ENCODE results near the gene NOP53. TPM values are rescaled to one million over a fixed set of nuclear protein-coding genes. Genes with fewer than 3 reads are reported as not detected.

The NOP53 gene
- total and polyA plus RNA-seq, 9 of the 15 experiments (the other 6 are each of a cell fraction or from before 2014, with no cell fraction given) = 6.5 to 274 (median 145) TPM

DNA sequence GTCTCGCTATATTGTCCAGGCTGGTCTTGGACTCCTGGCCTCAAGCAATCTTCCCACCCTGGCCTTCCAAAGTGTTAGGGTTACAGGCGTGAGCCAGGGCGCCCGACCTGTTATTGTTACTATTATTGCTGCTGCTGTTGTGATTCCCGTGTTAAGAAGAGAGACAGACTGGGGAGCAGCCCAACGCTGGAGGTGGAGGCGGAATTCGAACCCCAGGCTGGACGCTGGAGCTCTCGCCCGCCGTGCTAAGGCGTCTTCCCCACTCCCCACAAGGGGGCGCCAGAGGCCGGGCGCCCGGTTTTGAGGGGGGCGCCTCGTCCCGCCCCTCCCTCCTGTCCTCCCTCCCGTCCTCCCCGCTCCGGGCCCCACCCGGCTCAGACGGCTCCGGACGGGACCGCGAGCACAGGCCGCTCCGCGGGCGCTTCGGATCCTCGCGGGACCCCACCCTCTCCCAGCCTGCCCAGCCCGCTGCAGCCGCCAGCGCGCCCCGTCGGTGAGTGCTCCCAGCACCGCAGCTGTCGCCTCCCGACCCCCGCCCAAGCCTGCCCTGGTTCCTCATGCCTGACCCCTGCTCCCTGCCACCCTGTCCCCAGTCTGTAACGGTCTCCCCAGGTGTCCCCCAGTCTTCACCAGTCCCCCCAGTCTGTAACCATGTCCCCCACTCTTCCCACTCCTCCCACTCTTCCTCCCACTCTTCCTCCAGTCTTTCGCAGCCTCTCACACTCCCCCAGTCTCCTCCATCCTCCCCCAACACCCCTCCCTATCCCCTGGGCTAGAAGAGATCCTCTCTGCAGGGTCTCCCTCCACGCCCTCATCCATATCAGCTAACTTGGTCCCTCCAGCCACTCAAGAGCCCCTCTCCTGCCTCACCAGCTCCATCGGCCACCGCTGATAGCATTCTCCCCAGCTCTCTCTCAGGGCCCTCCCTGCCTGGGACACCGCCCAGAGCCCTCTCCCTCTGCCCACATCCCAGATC lies 32.0 kb upstream of the NOP53 start, which contains the start of gene EHD2 (continued):
- TF ChIP-seq, protein P1, sequence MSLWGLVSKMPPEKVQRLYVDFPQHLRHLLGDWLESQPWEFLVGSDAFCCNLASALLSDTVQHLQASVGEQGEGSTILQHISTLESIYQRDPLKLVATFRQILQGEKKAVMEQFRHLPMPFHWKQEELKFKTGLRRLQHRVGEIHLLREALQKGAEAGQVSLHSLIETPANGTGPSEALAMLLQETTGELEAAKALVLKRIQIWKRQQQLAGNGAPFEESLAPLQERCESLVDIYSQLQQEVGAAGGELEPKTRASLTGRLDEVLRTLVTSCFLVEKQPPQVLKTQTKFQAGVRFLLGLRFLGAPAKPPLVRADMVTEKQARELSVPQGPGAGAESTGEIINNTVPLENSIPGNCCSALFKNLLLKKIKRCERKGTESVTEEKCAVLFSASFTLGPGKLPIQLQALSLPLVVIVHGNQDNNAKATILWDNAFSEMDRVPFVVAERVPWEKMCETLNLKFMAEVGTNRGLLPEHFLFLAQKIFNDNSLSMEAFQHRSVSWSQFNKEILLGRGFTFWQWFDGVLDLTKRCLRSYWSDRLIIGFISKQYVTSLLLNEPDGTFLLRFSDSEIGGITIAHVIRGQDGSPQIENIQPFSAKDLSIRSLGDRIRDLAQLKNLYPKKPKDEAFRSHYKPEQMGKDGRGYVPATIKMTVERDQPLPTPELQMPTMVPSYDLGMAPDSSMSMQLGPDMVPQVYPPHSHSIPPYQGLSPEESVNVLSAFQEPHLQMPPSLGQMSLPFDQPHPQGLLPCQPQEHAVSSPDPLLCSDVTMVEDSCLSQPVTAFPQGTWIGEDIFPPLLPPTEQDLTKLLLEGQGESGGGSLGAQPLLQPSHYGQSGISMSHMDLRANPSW (CRISPR knock-in tag; IDR thresholded peaks at IDR 0.05) = no peak
- peak; percentile 67 for TF ChIP-seq SP1 (CRISPR knock-in tag; IDR thresholded peaks at IDR 0.05)
- TF ChIP-seq, protein P2, sequence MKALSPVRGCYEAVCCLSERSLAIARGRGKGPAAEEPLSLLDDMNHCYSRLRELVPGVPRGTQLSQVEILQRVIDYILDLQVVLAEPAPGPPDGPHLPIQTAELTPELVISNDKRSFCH (CRISPR knock-in tag; IDR thresholded peaks at IDR 0.05) = no peak
- TF ChIP-seq, protein P2 (tag; IDR thresholded peaks at IDR 0.05) = no peak
- TF ChIP-seq ZNF253 (CRISPR knock-in tag; conservative IDR thresholded peaks at IDR 0.05) = no peak
- peak; percentile 87 for TF ChIP-seq LARP7 (IDR thresholded peaks at IDR 0.05)
- no peak for TF ChIP-seq TSHZ1 (CRISPR knock-in tag; IDR thresholded peaks at IDR 0.05)
- no peak for TF ChIP-seq POLR2H (tag; IDR thresholded peaks at IDR 0.05; ENCODE audit: low read depth)
- no peak for TF ChIP-seq PURB (CRISPR knock-in tag; IDR thresholded peaks at IDR 0.05; ENCODE audit: low read depth)
- peak; percentile 41; the same call in 1 of the 2 replicates for TF ChIP-seq FOSL1 (tag; conservative IDR thresholded peaks at IDR 0.05)
- TF ChIP-seq SAP30 (IDR thresholded peaks at IDR 0.05; ENCODE audit: borderline replicate concordance, insufficient read depth, low read depth, low read length, poor library complexity, severe bottlenecking) = no peak
- TF ChIP-seq SRSF1 (IDR thresholded peaks at IDR 0.05; ENCODE audit: low read depth, low read length) = no peak
- no peak for TF ChIP-seq ZHX1 (conservative IDR thresholded peaks at IDR 0.05; ENCODE audit: low read length)
- no peak for TF ChIP-seq SMAD3 (CRISPR knock-in tag; conservative IDR thresholded peaks at IDR 0.05)
- no peak for TF ChIP-seq ZBTB8A (IDR thresholded peaks at IDR 0.05; ENCODE audit: partially characterized antibody)
- no peak for TF ChIP-seq ZNF77 (CRISPR knock-in tag; IDR thresholded peaks at IDR 0.05)
